Liver (tissue), 9 donors: ENCODE measurements around the gene KLK12. TPM values are rescaled to one million over a fixed set of nuclear protein-coding genes. Genes with fewer than 3 reads are reported as not detected.

ENCODE experiments used
- DNase-seq: peaks from one replicate; pipeline ENCODE4 v3.0.0-alpha.2; 2017; ENCODE audit warnings: low spot score
- H3K27ac ChIP-seq, 2 donors: one replicate each; pipeline ENCODE4 v1.7.0; 2013; ENCODE audit warnings: inconsistent platforms in 2 of 2, low read length in 2 of 2, control low read depth in 1 of 2, low read depth in 1 of 2, mild to moderate bottlenecking in 1 of 2
- H3K27me3 ChIP-seq, 4 donors: one replicate each; pipeline versions ENCODE4 v1.6.1 to v1.7.0; 2013; ENCODE audit warnings: low read length in 3 of 4, inconsistent platforms in 1 of 4, mild to moderate bottlenecking in 1 of 4, moderate library complexity in 1 of 4; ENCODE audit not compliant: control insufficient read depth in 4 of 4, insufficient read depth in 4 of 4
- H3K36me3 ChIP-seq, 4 donors: one replicate each; pipeline versions ENCODE4 v1.6.1 to v1.7.0; 2013; ENCODE audit warnings: low read length in 3 of 4, mild to moderate bottlenecking in 3 of 4, low read depth in 1 of 4, moderate library complexity in 1 of 4; ENCODE audit not compliant: control insufficient read depth in 4 of 4, insufficient read depth in 3 of 4
- H3K4me1 ChIP-seq, 4 donors: one replicate each; pipeline versions ENCODE4 v1.6.1 to v1.7.0; 2013; ENCODE audit warnings: low read length in 3 of 4, mild to moderate bottlenecking in 3 of 4, moderate library complexity in 1 of 4; ENCODE audit not compliant: control insufficient read depth in 4 of 4, insufficient read depth in 4 of 4
- H3K4me3 ChIP-seq, 3 donors: one replicate each; pipeline versions ENCODE4 v1.6.1 to v1.7.0; 2013; ENCODE audit warnings: low read length in 3 of 3, control low read depth in 1 of 3, low read depth in 1 of 3, mild to moderate bottlenecking in 1 of 3
- H3K9ac ChIP-seq, 2 donors: one replicate each; pipeline ENCODE4 v1.7.0; 2013; ENCODE audit warnings: low read length in 2 of 2, mild to moderate bottlenecking in 2 of 2, moderate library complexity in 2 of 2, control low read depth in 1 of 2, low read depth in 1 of 2
- H3K9me3 ChIP-seq, 4 donors: one replicate each; pipeline versions ENCODE4 v1.6.1 to v1.7.0; 2013; ENCODE audit warnings: low read length in 3 of 4; ENCODE audit not compliant: control insufficient read depth in 4 of 4
- EGR1 ChIP-seq, 2 donors: IDR thresholded peaks; 2 replicates each; pipeline ENCODE4 v1.6.1; 2016 to 2018; ENCODE audit warnings: antibody characterized with exemption in 2 of 2, low read depth in 2 of 2
- HNF4A ChIP-seq, 2 donors: conservative IDR thresholded peaks; 2 replicates each; pipeline ENCODE4 v1.6.1; 2016; ENCODE audit warnings: antibody characterized with exemption in 2 of 2, mild to moderate bottlenecking in 2 of 2
- JUND ChIP-seq, 2 donors: IDR thresholded peaks; 2 replicates each; pipeline ENCODE4 v1.6.1; 2016; ENCODE audit warnings: antibody characterized with exemption in 2 of 2
- NR2F2 ChIP-seq: IDR thresholded peaks from 2 replicates; pipeline ENCODE4 v1.6.1; 2016; ENCODE audit warnings: antibody characterized with exemption
- RXRA ChIP-seq, 2 donors: IDR thresholded peaks; 2 replicates each; pipeline ENCODE4 v1.6.1; 2017 to 2018; ENCODE audit warnings: antibody characterized with exemption in 2 of 2, mild to moderate bottlenecking in 1 of 2
- TAF1 ChIP-seq: conservative IDR thresholded peaks from 2 replicates; pipeline ENCODE4 v1.6.1; 2016; ENCODE audit warnings: antibody characterized with exemption, mild to moderate bottlenecking
- YY1 ChIP-seq: IDR thresholded peaks from 2 replicates; pipeline ENCODE4 v1.6.1; 2016; ENCODE audit warnings: antibody characterized with exemption, mild to moderate bottlenecking
- WGBS: extraction: QIAGEN DNeasy Blood & Tissue Kit; methylation state at CpG from one replicate; pipeline ENCODE4 v1.1.7; 2013; 5-methylcytosine and 5-hydroxymethylcytosine counted together
- polyA plus RNA-seq, 2 donors: library from polyadenylated mRNA; stranded (reverse) in 1 of 2; unstranded in 1 of 2; fragments of 200-250 nt in 1 of 2; fragments of >200 nt in 1 of 2; fragmentation: Nextera tagmentation in 1 of 2; extraction: Ambion mirVana in 1 of 2; gene quantifications; one replicate each; pipeline versions ENCODE4 v1.2.1 to v1.2.3, GENCODE V29; 2013 to 2015
- total RNA-seq, 2 donors: library from RNA; depleted of rRNA; stranded (reverse); fragments of >200 nt; gene quantifications; one replicate each; pipeline ENCODE4 v1.2.3, GENCODE V29; 2014
- TF ChIP-seq, protein P1 (sequence below): IDR thresholded peaks from 2 replicates; pipeline ENCODE4 v1.6.1; 2016; ENCODE audit warnings: antibody characterized with exemption, mild to moderate bottlenecking
- TF ChIP-seq, protein P2 (sequence below): fragments of 150-350 bp; IDR thresholded peaks from 2 replicates; pipeline ENCODE4 v1.5.1; 2017; ENCODE audit warnings: improper control_type of control experiment, low read depth, low read length; ENCODE audit not compliant: missing input control
- TF ChIP-seq, protein P3 (sequence below): IDR thresholded peaks from 2 replicates; pipeline ENCODE4 v1.6.1; 2016; ENCODE audit warnings: antibody characterized with exemption
- TF ChIP-seq, protein P4 (sequence below): IDR thresholded peaks from 2 replicates; pipeline ENCODE4 v1.6.1; 2016; ENCODE audit warnings: antibody characterized with exemption
- donor health status: healthy.
- donor health status: healthy.
- donor health status: healthy.
- donor health status: healthy.
- donor health status: healthy.

The KLK12 gene
- total and polyA plus RNA-seq, 4 donors, result not detected

DNA sequence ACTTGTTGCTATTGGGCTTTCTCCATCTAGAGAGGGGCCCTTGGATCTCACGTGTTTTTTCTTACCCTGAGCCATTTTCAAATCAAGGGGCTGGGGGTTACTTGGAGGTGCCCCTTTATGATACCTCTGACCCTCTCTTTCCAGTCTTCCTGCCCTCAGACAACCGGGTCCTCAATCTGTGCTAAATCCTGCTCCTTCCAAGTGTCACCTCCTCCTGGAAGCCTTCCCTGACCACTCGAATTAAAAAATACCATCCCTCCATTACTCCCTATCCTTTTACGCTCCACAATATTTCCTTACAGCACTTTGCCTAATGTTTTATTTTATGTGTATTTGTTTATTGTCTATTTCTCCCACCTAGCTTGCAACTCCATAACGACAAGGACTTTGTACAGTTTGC lies 36.7 kb downstream of the KLK12 start (continued):
- TF ChIP-seq, protein P1, sequence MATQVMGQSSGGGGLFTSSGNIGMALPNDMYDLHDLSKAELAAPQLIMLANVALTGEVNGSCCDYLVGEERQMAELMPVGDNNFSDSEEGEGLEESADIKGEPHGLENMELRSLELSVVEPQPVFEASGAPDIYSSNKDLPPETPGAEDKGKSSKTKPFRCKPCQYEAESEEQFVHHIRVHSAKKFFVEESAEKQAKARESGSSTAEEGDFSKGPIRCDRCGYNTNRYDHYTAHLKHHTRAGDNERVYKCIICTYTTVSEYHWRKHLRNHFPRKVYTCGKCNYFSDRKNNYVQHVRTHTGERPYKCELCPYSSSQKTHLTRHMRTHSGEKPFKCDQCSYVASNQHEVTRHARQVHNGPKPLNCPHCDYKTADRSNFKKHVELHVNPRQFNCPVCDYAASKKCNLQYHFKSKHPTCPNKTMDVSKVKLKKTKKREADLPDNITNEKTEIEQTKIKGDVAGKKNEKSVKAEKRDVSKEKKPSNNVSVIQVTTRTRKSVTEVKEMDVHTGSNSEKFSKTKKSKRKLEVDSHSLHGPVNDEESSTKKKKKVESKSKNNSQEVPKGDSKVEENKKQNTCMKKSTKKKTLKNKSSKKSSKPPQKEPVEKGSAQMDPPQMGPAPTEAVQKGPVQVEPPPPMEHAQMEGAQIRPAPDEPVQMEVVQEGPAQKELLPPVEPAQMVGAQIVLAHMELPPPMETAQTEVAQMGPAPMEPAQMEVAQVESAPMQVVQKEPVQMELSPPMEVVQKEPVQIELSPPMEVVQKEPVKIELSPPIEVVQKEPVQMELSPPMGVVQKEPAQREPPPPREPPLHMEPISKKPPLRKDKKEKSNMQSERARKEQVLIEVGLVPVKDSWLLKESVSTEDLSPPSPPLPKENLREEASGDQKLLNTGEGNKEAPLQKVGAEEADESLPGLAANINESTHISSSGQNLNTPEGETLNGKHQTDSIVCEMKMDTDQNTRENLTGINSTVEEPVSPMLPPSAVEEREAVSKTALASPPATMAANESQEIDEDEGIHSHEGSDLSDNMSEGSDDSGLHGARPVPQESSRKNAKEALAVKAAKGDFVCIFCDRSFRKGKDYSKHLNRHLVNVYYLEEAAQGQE, result no peak

DNA sequence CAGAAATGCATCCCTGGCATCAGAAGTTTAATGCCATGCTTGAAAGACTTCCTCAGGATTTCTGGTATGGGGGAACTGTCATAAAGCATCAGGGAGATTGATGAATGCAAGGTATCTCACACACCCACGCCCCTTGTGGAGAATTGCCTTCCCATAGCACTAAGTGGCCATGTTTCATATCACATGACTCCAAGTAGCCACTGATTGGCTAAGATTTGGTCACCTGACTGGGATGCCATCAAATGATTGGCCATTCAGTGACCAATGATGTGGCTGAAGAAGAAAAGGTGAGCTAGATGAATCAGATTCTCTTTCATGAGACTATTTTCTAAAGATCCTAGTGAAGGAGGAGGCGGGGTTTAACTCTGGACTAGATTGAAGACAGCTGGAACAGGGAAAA lies 40.7 kb downstream of the KLK12 start:
- no peaks in the 10 kb centered on the region for H3K36me3 ChIP-seq
- H3K27ac ChIP-seq, result no peak overlapping the region
- peaks cover 0 to 3% (median 0%) of the 10 kb centered on the region in 4 donors for H3K9me3 ChIP-seq
- H3K4me1 ChIP-seq, result no peaks in the 10 kb centered on the region
- no peak for DNase-seq
- WGBS, result 69% methylated on average over 2 of the region's 2 CpGs
- peaks cover 0 to 4% (median 0%) of the 10 kb centered on the region in 4 donors for H3K27me3 ChIP-seq
- H3K9ac ChIP-seq, result no peak overlapping the region
- no peak overlapping the region for H3K4me3 ChIP-seq
- TF ChIP-seq, protein P2, sequence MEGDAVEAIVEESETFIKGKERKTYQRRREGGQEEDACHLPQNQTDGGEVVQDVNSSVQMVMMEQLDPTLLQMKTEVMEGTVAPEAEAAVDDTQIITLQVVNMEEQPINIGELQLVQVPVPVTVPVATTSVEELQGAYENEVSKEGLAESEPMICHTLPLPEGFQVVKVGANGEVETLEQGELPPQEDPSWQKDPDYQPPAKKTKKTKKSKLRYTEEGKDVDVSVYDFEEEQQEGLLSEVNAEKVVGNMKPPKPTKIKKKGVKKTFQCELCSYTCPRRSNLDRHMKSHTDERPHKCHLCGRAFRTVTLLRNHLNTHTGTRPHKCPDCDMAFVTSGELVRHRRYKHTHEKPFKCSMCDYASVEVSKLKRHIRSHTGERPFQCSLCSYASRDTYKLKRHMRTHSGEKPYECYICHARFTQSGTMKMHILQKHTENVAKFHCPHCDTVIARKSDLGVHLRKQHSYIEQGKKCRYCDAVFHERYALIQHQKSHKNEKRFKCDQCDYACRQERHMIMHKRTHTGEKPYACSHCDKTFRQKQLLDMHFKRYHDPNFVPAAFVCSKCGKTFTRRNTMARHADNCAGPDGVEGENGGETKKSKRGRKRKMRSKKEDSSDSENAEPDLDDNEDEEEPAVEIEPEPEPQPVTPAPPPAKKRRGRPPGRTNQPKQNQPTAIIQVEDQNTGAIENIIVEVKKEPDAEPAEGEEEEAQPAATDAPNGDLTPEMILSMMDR, result no peak
- TF ChIP-seq, protein P1, result no peak
- no peak for TF ChIP-seq TAF1
- no peak for TF ChIP-seq EGR1 (IDR thresholded peaks at IDR 0.05; ENCODE audit: low read depth in 2 of 2)
- no peak for TF ChIP-seq RXRA (IDR thresholded peaks at IDR 0.05)
- TF ChIP-seq NR2F2, result no peak
- TF ChIP-seq YY1, result no peak
- TF ChIP-seq HNF4A (conservative IDR thresholded peaks at IDR 0.05), result no peak
- TF ChIP-seq JUND (IDR thresholded peaks at IDR 0.05), result no peak
- TF ChIP-seq, protein P3, sequence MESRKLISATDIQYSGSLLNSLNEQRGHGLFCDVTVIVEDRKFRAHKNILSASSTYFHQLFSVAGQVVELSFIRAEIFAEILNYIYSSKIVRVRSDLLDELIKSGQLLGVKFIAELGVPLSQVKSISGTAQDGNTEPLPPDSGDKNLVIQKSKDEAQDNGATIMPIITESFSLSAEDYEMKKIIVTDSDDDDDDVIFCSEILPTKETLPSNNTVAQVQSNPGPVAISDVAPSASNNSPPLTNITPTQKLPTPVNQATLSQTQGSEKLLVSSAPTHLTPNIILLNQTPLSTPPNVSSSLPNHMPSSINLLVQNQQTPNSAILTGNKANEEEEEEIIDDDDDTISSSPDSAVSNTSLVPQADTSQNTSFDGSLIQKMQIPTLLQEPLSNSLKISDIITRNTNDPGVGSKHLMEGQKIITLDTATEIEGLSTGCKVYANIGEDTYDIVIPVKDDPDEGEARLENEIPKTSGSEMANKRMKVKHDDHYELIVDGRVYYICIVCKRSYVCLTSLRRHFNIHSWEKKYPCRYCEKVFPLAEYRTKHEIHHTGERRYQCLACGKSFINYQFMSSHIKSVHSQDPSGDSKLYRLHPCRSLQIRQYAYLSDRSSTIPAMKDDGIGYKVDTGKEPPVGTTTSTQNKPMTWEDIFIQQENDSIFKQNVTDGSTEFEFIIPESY, result no peak
- TF ChIP-seq, protein P4, sequence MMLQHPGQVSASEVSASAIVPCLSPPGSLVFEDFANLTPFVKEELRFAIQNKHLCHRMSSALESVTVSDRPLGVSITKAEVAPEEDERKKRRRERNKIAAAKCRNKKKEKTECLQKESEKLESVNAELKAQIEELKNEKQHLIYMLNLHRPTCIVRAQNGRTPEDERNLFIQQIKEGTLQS, result no peak
